ENCODE measurements around the gene ZEB1. TPM values are rescaled to one million over a fixed set of nuclear protein-coding genes. Genes with fewer than 3 reads are reported as not detected.

ZEB1 gene
- total and polyA plus RNA-seq, 2 of the 13 experiments (the other 11 are each of a cell fraction or from before 2014, with no cell fraction given): 9.6 to 18.0 TPM

DNA sequence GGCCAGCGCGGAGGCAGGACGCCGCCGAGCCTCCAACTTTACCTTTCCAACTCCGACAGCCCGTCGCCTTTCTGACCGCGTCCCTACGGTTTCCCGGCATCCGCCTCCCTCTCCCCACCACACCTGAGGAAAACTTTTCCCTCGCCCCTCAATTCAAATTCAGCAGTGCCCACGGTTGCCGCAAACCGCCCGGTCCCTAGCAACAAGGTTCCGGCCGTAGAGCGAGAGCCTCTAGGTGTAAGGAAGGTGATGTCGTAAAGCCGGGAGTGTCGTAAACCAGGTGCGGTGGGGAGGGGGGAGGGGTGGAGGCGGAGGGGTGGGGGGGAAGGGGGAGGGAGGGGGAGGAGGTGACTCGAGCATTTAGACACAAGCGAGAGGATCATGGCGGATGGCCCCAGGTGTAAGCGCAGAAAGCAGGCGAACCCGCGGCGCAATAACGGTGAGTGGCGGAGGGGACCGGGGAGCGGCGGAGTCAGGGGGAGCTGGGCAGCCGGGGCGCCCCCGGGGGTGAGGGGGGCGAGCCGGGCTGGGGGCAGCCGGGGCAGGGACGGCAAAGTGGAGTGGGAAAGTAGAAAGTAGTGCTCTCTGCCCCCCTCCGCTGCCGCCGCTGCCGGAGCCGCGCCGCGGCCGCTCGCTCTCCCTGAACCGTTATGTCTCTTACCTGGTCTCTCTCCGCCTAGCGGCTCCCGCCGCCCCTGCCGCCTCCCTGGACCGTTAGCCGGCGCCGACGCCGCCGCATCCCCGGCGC is at the start of gene ZEB1 (continued):
- TF ChIP-seq CREM (IDR thresholded peaks at IDR 0.05) (no peak), CREM (CRISPR knock-in tag; IDR thresholded peaks at IDR 0.05) (no peak), GABPA (IDR thresholded peaks at IDR 0.05; ENCODE audit: low read depth, low read length) (no peak), GABPA (CRISPR knock-in tag; IDR thresholded peaks at IDR 0.05; ENCODE audit: low read depth) (peak; percentile 47; the same call in 1 of the 2 replicates), SP4 (CRISPR knock-in tag; IDR thresholded peaks at IDR 0.05) (no peak), GABPB1 (CRISPR knock-in tag; IDR thresholded peaks at IDR 0.05) (peak; percentile 65), ZNF768 (CRISPR knock-in tag; IDR thresholded peaks at IDR 0.05) (peak; percentile 26; the same call in 1 of the 2 replicates), RAD21 (CRISPR knock-in tag; IDR thresholded peaks at IDR 0.05) (peak; percentile 39; the same call in 1 of the 2 replicates), KDM4B (CRISPR knock-in tag; IDR thresholded peaks at IDR 0.05) (no peak), CBFB (CRISPR knock-in tag; IDR thresholded peaks at IDR 0.05) (no peak), ZMYM2 (CRISPR knock-in tag; IDR thresholded peaks at IDR 0.05) (no peak), MYNN (CRISPR knock-in tag; IDR thresholded peaks at IDR 0.05; ENCODE audit: low read depth) (no peak), ZNF317 (CRISPR knock-in tag; IDR thresholded peaks at IDR 0.05) (no peak), ZFP36L1 (CRISPR knock-in tag; IDR thresholded peaks at IDR 0.05) (peak; percentile 57; the same call in 1 of the 2 replicates)
- TF ChIP-seq, protein P1, sequence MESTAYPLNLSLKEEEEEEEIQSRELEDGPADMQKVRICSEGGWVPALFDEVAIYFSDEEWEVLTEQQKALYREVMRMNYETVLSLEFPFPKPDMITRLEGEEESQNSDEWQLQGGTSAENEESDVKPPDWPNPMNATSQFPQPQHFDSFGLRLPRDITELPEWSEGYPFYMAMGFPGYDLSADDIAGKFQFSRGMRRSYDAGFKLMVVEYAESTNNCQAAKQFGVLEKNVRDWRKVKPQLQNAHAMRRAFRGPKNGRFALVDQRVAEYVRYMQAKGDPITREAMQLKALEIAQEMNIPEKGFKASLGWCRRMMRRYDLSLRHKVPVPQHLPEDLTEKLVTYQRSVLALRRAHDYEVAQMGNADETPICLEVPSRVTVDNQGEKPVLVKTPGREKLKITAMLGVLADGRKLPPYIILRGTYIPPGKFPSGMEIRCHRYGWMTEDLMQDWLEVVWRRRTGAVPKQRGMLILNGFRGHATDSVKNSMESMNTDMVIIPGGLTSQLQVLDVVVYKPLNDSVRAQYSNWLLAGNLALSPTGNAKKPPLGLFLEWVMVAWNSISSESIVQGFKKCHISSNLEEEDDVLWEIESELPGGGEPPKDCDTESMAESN (CRISPR knock-in tag; conservative IDR thresholded peaks at IDR 0.05): no peak; the same call in 1 of the 2 replicates
- TF ChIP-seq, protein P2, sequence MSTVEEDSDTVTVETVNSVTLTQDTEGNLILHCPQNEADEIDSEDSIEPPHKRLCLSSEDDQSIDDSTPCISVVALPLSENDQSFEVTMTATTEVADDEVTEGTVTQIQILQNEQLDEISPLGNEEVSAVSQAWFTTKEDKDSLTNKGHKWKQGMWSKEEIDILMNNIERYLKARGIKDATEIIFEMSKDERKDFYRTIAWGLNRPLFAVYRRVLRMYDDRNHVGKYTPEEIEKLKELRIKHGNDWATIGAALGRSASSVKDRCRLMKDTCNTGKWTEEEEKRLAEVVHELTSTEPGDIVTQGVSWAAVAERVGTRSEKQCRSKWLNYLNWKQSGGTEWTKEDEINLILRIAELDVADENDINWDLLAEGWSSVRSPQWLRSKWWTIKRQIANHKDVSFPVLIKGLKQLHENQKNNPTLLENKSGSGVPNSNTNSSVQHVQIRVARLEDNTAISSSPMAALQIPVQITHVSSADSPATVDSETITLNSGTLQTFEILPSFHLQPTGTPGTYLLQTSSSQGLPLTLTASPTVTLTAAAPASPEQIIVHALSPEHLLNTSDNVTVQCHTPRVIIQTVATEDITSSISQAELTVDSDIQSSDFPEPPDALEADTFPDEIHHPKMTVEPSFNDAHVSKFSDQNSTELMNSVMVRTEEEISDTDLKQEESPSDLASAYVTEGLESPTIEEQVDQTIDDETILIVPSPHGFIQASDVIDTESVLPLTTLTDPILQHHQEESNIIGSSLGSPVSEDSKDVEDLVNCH (CRISPR knock-in tag; IDR thresholded peaks at IDR 0.05): no peak
- TF ChIP-seq, protein P3, sequence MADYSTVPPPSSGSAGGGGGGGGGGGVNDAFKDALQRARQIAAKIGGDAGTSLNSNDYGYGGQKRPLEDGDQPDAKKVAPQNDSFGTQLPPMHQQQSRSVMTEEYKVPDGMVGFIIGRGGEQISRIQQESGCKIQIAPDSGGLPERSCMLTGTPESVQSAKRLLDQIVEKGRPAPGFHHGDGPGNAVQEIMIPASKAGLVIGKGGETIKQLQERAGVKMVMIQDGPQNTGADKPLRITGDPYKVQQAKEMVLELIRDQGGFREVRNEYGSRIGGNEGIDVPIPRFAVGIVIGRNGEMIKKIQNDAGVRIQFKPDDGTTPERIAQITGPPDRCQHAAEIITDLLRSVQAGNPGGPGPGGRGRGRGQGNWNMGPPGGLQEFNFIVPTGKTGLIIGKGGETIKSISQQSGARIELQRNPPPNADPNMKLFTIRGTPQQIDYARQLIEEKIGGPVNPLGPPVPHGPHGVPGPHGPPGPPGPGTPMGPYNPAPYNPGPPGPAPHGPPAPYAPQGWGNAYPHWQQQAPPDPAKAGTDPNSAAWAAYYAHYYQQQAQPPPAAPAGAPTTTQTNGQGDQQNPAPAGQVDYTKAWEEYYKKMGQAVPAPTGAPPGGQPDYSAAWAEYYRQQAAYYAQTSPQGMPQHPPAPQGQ (CRISPR knock-in tag; IDR thresholded peaks at IDR 0.05; ENCODE audit: borderline replicate concordance): no peak
- TF ChIP-seq, protein P4, sequence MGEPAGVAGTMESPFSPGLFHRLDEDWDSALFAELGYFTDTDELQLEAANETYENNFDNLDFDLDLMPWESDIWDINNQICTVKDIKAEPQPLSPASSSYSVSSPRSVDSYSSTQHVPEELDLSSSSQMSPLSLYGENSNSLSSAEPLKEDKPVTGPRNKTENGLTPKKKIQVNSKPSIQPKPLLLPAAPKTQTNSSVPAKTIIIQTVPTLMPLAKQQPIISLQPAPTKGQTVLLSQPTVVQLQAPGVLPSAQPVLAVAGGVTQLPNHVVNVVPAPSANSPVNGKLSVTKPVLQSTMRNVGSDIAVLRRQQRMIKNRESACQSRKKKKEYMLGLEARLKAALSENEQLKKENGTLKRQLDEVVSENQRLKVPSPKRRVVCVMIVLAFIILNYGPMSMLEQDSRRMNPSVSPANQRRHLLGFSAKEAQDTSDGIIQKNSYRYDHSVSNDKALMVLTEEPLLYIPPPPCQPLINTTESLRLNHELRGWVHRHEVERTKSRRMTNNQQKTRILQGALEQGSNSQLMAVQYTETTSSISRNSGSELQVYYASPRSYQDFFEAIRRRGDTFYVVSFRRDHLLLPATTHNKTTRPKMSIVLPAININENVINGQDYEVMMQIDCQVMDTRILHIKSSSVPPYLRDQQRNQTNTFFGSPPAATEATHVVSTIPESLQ (CRISPR knock-in tag; conservative IDR thresholded peaks at IDR 0.05): no peak
- TF ChIP-seq, protein P5, sequence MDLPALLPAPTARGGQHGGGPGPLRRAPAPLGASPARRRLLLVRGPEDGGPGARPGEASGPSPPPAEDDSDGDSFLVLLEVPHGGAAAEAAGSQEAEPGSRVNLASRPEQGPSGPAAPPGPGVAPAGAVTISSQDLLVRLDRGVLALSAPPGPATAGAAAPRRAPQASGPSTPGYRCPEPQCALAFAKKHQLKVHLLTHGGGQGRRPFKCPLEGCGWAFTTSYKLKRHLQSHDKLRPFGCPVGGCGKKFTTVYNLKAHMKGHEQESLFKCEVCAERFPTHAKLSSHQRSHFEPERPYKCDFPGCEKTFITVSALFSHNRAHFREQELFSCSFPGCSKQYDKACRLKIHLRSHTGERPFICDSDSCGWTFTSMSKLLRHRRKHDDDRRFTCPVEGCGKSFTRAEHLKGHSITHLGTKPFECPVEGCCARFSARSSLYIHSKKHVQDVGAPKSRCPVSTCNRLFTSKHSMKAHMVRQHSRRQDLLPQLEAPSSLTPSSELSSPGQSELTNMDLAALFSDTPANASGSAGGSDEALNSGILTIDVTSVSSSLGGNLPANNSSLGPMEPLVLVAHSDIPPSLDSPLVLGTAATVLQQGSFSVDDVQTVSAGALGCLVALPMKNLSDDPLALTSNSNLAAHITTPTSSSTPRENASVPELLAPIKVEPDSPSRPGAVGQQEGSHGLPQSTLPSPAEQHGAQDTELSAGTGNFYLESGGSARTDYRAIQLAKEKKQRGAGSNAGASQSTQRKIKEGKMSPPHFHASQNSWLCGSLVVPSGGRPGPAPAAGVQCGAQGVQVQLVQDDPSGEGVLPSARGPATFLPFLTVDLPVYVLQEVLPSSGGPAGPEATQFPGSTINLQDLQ (CRISPR knock-in tag; IDR thresholded peaks at IDR 0.05): no peak
